Activated T-cell treated with anti-CD3 and anti-CD28 coated beads, Interleukin-2, amount 50 U/mL, for 48 hours (primary cell): ENCODE measurements around the gene AIFM1.

ENCODE experiments used
- DNase-seq, 2 experiments: peaks; one replicate each; pipeline ENCODE4 v3.0.0-alpha.2; 2020

AIFM1 gene

DNA sequence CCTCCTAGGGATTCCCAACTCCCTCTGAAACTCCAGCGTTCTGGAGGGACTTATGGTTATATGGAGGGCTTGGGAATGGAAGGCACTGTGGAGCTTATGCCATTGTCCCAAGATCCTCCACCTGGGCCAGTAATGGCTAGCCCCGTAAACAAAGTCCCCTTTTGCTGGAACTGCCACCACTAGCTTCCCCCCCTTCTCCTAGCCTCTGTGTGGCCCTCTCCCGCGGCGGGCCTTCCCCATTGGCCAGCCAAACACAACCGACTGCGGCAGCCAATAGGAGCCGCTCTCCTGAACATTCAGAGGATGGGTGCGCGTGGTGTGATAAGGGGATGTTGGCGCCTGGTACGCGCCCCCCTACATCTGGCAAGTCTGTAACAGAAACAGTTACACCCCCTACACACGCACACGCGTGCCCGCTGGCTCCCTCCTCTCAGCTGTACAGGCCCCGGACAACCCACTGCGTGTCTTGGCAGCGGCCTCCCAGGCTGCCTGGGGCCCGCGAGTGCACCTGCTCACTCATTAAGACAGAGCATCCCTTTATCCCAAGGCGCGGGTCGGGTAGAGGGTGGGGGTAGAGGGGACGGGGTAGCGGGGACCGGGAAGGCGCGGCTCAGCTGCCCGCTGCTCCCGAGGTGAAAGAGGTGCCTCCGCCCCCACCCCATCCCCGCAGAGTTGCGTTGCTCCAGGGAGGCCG lies 5.3 kb upstream of the AIFM1 start:
- DNase-seq, result peak; percentile 71 to 75

DNA sequence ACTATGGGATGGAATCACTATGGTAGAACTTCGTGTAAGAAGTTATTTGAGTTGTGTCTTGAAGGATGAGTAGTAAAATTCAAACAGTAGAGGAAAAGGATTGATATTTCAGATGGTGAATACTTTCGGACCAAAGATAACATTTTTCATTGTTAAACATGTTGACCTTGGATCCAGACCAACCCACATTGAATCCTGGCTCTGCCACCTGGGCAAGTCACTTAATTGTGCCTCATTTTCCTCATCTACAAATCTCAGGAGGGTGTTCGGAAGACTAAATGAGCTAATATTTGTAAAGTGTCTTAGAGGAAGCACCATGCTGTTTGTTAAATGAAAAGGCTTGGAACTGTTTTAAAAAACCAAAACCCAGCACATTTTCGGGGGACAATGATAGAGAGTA lies 1.4 kb upstream of the AIFM1 start:
- no peak for DNase-seq

DNA sequence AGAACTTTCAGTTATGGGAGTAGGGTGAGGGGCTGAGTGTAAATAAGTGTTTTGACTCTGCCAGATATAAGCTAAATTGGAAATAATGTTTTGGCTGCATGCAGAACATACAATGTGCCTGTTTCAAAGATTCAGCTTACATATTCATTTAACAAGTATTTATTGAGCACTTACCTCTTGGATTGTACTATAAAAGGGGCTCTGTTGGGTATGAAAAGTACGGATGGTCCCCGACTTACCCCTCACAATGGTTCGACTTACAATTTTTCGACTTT lies 799 bp upstream of the AIFM1 start:
- DNase-seq, result no peak

- no peak for DNase-seq
These were observed 399 bp downstream of the AIFM1 start for GRCh38 chrX:130165181-130165702.

DNA sequence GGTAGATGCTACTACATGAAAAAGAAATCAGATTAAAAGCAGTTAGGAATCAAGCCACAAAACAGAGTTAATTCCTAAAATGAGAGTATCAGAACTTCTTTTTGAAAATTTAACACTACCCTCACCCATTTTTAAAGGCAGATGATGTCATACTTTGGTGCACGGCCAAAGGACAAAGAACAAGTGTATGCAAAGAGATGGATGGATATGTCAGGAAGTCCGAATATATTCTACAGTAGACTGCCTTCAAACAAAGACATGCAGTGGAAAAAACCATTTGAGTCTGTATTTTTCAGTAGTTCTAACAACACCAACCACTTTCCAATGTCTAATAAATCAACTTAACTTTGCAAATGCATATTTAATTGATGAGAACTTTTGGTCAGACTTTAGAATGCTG lies 2.2 kb downstream of the AIFM1 start:
- DNase-seq, result no peak

DNA sequence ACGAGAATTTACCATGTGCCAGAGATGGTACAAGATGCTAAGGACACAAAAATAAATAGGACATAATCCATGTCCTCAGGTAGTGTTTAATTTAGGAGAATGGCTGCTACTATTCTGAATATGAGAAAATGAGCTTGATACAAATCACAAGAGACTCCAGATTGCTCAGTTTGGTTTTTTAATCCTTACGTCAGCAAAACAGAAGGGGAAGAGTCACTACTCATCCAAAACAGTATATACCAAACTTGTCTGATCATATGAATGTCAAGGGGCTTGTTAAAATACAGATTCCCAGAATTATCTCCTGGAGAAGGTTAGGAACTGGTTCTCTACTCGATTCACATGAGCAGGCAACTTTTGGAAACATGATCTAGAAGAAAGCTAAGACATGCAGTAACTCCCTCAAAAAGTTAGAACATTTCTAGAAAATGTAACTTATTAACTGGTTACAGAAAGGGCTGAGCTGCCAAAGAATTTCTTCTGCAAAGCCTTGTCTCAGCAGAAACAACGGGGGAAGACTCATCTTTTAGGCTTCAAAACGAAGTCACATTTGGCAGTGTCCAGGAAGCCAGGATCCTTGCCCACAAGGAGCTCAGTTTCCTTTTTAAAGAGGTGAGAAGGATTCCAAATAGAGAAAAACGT lies 3.4 kb downstream of the AIFM1 start:
- DNase-seq, result no peak

DNA sequence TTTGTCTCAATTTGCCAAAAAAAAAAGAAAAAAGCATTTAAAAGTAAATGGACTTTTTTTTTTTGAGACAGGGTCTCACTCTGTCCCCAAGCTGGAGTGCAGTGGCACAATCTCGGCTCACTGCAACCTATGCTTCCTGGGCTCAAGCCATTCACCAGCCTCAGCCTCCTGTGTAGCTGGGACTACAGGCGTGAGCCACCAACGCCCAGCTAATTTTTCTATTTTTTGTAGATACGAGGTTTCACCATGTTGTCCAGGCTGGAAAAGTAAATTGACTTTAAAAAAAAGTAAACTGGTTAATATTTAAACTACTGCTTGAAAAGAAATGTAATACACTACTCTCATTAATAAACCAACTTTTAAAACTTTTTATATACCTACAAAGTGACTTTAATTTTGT lies 5.9 kb downstream of the AIFM1 start:
- DNase-seq, result no peak

GRCh38 chrX:130158311-130158710 lies 7.3 kb downstream of the AIFM1 start:
- no peak for DNase-seq

GRCh38 chrX:130155564-130155963 lies 10.1 kb downstream of the AIFM1 start:
- DNase-seq, result no peak

DNA sequence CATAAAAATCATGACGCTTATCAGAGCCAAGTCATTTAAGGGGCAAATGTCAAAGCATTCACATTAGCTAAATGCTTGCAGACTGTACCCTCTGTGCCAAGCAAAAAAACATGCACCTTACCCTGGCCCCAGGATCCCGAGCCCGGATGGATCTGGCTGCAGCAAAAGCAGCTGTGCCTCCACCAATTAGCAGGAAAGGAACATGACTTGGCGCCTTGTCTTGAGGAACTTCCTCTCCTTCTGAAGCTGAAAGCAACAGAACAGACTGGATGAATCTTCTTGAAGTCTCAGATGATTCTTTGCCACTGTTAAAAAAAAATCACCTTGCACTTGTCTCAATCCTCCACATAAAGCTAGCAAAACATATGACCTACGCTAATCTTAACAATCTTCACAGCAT lies 18.0 kb downstream of the AIFM1 start:
- DNase-seq, result no peak

- DNase-seq, result no peak
These were observed 20.5 kb downstream of the AIFM1 start for GRCh38 chrX:130145123-130145522.

DNA sequence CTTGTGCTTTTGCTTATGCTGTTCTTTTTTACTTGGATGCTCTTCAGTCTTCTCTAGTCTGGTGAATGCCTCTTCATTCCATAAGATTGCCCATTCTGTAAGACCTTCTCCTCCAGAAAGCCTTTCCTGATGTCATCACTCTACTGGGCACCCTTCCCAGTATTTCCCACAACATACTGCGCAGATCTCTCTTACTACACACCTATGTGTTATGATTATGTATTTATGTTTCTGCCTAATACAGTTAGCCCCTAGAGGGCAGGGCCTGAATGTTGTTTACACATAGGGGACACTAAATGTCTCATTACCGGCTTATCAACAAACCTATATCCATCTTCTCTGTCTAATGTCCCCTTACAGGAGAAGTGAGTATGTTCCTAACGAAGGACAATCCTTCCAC lies 21.1 kb downstream of the AIFM1 start:
- DNase-seq, result no peak

GRCh38 chrX:130139474-130140201 lies 26.0 kb downstream of the AIFM1 start:
- DNase-seq, result no peak

DNA sequence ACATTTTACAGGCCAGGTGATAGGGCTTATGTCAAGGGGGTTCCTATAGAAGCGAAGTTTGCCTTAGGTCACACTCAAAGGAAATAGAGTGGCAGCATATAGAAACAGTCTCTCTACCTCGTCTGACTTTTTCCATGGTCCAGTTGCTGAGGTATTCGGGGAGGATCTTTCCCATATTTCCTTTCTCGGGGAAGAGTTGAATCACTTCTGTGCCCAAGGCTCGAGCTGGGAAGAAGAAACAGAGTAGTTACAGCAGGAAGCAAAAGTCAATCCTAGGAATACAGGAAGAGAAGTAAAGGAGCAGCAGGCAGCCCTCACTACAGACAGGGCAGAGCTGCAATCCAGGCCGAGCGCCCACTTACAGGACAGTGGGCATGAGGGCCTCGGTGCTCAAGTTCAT lies 28.7 kb downstream of the AIFM1 start:
- DNase-seq, result no peak

DNA sequence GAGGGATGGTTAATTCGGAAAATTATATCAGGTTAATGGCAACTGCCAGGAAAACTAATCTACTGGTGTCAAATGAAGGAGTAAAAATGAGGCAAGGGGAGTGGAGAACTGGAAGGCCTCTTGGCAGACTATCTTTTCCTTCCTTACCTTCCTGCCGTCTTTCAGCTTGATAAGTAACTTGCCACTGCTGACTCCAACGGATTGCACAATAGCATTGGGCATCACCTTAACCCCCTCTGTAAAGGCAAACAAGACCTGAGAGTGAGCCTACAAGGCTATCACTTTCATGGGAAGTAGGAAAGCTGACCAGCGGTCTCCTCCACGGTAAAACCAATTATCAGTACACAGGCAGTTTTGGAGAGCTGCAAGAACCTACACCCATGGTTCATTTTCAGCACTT lies 29.1 kb downstream of the AIFM1 start:
- DNase-seq, result no peak

GRCh38 chrX:130130990-130131389 lies 34.7 kb downstream of the AIFM1 start:
- DNase-seq, result no peak

DNA sequence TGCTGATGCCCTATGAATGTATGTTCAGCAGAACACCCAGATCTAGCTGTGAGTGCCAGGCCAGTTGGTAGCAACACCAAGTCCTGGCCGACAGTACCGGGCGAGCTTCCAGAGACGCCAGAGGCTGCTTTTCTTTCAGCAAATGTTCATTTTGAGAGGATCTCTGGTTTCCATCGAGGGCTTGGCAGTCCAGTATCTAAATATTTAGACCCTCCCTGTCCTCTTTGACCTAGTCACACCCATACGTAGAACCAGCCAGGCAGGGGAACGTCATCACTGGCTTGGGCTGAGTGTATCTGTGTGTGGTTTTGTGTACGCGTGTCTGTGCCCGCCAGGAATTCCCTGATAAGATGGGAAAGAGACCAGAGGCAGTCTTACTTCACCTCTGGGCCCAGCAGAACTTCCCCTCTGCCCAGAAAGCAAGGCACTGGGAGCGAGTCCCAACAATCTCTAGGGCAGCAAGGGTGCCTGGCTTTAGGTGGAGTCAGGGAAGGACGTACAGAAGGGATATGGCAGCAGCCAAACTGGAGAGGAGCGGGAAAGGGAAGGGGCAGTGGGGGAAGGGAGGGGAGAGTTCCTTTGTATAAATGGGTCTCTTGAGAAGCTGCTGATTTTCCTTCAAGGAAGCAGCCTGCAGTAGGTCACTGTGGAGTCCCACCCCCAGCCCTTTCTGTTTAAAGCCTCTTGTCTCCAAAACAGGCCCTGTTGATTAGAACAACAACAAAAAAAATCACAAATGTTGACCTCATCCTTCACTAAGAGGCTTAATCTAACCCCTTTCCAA lies 40.4 kb downstream of the AIFM1 start:
- no peak for DNase-seq

- no peak for DNase-seq
These were observed 41.1 kb downstream of the AIFM1 start for GRCh38 chrX:130124577-130124976.

DNA sequence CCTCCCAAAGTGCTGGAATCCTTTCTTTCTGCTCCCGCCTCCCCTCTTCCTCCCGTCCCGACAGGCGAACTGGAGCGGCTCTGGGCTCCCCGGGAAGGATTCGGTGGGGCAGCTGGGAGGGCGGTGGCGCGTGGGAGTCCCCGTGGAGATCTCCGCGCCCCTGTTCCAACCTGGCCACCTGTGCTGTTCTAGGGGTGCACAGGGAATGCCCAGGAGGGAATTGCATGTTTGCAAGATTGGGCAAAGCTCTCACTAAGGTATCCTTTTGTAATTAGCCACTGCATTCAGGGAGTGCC lies 44.2 kb downstream of the AIFM1 start:
- no peak for DNase-seq

GRCh38 chrX:130120746-130121504 lies 44.7 kb downstream of the AIFM1 start:
- DNase-seq, result peak; percentile 78 to 81

GRCh38 chrX:130120321-130120731 lies 45.3 kb downstream of the AIFM1 start:
- DNase-seq, result peak in 1 of 2 experiments; percentile 38

- no peak for DNase-seq
These were observed 46.2 kb downstream of the AIFM1 start for GRCh38 chrX:130119312-130119898.
